ENCODE data around the gene PAK5. TPM values are rescaled to one million over a fixed set of nuclear protein-coding genes. Genes with fewer than 3 reads are reported as not detected.
"Not testable (repeated sequence)": the region's sequence is repeated elsewhere in the genome, so short reads cannot be mapped to it uniquely, and the experiment has no call there.

The PAK5 gene
- total and polyA plus RNA-seq, 8 donors, result 1.0 to 2.0 (median 1.5) TPM

DNA sequence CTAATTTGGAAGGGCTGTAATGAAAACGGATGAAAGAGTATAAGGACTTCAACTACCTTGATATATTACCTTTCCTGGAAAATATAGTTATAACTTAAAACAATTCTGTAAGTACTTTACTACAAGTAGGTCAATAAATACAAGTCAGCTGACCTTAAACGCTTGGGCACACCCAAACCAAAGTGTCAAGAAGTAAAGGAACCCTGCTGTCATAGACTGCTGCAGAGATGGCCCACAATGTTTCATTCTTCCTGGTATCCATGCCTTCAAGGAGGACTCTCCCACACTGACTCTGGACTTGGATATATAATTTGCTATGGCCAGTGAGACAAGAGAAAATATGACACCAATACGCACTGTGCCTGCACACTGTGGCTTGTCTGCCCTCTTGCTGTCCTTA lies 192.5 kb downstream of the PAK5 start:
- H3K27ac ChIP-seq, result no peak overlapping the region
- no peaks in the 10 kb centered on the region for H3K27me3 ChIP-seq
- H3K4me1 ChIP-seq, result no peaks in the 10 kb centered on the region
- no peak for ATAC-seq
- 80 to 86% methylated on average over 3 of the region's 3 CpGs for WGBS, 2 donors
- H3K36me3 ChIP-seq, result no peaks in the 10 kb centered on the region
- intact Hi-C loops (cut with DNase I), result no loop called here
- DNase-seq, result no peak
- H3K9me3 ChIP-seq, result no peaks in the 10 kb centered on the region
- FAIRE-seq, result no peak
- TF ChIP-seq, protein P1, sequence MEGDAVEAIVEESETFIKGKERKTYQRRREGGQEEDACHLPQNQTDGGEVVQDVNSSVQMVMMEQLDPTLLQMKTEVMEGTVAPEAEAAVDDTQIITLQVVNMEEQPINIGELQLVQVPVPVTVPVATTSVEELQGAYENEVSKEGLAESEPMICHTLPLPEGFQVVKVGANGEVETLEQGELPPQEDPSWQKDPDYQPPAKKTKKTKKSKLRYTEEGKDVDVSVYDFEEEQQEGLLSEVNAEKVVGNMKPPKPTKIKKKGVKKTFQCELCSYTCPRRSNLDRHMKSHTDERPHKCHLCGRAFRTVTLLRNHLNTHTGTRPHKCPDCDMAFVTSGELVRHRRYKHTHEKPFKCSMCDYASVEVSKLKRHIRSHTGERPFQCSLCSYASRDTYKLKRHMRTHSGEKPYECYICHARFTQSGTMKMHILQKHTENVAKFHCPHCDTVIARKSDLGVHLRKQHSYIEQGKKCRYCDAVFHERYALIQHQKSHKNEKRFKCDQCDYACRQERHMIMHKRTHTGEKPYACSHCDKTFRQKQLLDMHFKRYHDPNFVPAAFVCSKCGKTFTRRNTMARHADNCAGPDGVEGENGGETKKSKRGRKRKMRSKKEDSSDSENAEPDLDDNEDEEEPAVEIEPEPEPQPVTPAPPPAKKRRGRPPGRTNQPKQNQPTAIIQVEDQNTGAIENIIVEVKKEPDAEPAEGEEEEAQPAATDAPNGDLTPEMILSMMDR (IDR thresholded peaks at IDR 0.05), result no peak
- no peak overlapping the region for H3K4me3 ChIP-seq

DNA sequence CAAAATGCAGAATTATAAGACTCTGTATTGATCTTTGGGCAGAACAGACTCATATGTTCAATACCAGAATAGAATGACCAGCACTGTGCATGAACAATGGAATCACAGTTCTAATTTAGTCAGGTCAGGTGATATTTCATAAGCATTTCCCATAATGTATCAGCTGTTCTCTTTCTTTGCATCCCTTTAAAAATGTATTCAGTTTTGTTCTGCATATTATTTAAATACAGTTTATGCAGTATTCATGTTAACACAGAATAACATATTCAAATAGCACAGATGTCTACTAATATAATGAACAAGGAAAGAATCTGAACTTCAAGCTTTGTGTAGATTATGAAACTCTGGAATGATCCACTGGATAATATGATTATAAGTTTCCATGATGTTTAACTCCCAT lies 196.0 kb downstream of the PAK5 start:
- no peak for FAIRE-seq
- Histone ChIP-seq H3K4me1 (no peaks in the 10 kb centered on the region), H3K27me3 (no peaks in the 10 kb centered on the region), H3K4me3 (no peak overlapping the region), H3K36me3 (no peaks in the 10 kb centered on the region), H3K9me3 (no peaks in the 10 kb centered on the region), H3K27ac (no peak overlapping the region)
- intact Hi-C loops (cut with DNase I), result no loop called here
- TF ChIP-seq, protein P1 (IDR thresholded peaks at IDR 0.05), result no peak
- no peak for DNase-seq
- no peak for ATAC-seq

DNA sequence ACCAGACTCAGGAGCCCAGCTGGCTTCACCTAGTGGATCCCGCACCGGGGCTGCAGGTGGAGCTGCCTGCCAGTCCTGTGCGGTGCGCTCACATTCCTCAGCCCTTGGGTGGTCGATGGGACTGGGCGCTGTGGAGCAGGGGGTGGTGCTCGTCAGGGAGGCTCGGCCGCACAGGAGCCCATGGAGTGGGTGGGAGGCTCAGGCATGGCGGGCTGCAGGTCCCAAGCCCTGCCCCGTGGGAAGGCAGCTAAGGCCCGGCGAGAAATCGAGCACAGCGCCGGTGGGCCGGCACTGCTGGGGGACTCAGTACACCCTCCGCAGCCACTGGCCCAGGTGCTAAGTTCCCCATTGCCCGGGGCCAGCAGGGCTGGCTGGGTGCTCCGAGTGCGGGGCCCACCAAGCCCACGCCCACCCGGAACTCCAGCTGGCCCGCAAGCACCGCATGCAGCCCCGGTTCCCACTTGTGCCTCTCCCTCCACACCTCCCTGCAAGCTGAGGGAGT lies 197.3 kb downstream of the PAK5 start:
- H3K4me1 ChIP-seq; H3K36me3 ChIP-seq; intact Hi-C loops (cut with DNase I); H3K27me3 ChIP-seq; ATAC-seq; H3K9me3 ChIP-seq; H3K4me3 ChIP-seq; FAIRE-seq; H3K27ac ChIP-seq: not testable (repeated sequence)
- peak in 1 of 6 donors; percentile 38 for DNase-seq
- 93 to 99% methylated on average over 16 to 24 of the region's 26 CpGs for WGBS, 2 donors

DNA sequence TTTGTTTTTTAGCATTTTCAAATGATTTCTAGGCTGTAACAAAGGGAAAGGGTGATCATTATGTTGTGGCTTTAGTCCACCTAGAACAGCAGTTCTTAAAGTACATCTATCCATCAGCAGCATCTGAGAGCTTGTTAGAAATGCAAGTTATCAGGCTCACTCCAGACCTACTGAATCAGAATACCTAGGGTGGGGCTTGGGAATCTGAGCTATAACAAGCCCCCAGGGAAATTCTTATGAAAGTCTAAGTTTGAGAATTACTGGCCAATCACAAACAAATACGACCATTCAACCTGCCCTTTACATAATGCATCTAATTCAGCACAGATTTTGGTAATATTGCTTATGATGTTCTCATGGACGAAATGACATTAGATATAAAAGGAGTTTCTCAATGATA lies 201.0 kb downstream of the PAK5 start:
- FAIRE-seq (no peak), DNase-seq (no peak), ATAC-seq (no peak)
- intact Hi-C loops (cut with DNase I), result no loop called here
- H3K4me3 ChIP-seq, result no peak overlapping the region
- no peaks in the 10 kb centered on the region for H3K36me3 ChIP-seq
- no peaks in the 10 kb centered on the region for H3K4me1 ChIP-seq
- TF ChIP-seq, protein P1 (IDR thresholded peaks at IDR 0.05), result no peak
- no peaks in the 10 kb centered on the region for H3K27me3 ChIP-seq
- WGBS, 2 donors, result 69 to 76% methylated on average over 2 of the region's 2 CpGs
- H3K9me3 ChIP-seq, result no peaks in the 10 kb centered on the region
- H3K27ac ChIP-seq, result no peak overlapping the region

DNA sequence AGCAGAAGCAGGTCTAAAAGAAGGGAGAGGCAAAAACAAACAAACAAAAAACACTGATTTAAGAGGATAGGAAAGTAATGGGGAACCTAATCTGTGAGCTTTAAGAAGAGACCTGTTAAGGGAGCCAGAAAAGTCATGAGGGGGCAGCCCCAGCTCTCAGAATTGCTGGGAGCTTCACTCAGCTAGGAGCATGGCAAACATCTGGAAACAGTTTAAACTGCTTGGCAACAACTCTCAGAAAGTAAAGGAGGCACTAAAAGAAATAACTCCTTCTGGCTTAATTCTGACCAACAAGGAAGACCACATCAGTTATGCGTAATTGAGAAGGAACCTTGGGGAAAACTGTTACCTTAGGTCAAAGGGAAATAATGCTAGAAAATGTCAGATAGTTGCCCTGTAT lies 203.1 kb downstream of the PAK5 start:
- Histone ChIP-seq H3K36me3 (no peaks in the 10 kb centered on the region), H3K27ac (no peak overlapping the region), H3K4me3 (no peak overlapping the region), H3K4me1 (no peaks in the 10 kb centered on the region), H3K9me3 (no peaks in the 10 kb centered on the region), H3K27me3 (no peaks in the 10 kb centered on the region)
- TF ChIP-seq, protein P1 (IDR thresholded peaks at IDR 0.05), result no peak
- intact Hi-C loops (cut with DNase I), result no loop called here
- DNase-seq (no peak), FAIRE-seq (no peak), ATAC-seq (no peak)
- WGBS, 2 donors, result 77 to 92% methylated on average over 1 of the region's 1 CpG

DNA sequence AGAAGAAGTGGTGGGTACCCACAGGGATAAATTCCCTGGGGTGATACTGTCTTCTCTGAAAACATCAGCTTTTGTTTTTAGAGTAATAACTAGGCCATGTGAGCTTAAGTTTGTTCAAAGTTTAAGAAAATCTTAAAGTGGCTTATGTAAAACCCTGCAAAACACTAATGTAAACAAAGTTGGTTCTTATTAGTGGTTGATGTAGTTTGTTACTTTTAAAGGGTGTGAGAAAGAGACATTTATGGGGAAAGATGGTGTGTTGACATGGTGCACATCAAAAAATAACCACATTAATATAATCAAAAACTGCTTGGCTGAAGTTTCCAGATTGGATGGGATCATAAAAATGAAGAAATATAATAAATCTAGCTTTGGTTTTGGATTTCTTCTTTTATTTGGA lies 204.5 kb downstream of the PAK5 start:
- Histone ChIP-seq H3K9me3 (no peaks in the 10 kb centered on the region), H3K4me1 (no peaks in the 10 kb centered on the region), H3K27ac (no peak overlapping the region), H3K4me3 (no peak overlapping the region), H3K27me3 (no peaks in the 10 kb centered on the region), H3K36me3 (no peaks in the 10 kb centered on the region)
- FAIRE-seq (no peak), ATAC-seq (no peak), DNase-seq (no peak)
- intact Hi-C loops (cut with DNase I), result no loop called here
- TF ChIP-seq, protein P1 (IDR thresholded peaks at IDR 0.05), result no peak
